ENCODE data around the gene FHL3.
A peak's percentile ranks its signal among the peaks of the same experiment; 100 is the strongest.

FHL3 gene, protein sequence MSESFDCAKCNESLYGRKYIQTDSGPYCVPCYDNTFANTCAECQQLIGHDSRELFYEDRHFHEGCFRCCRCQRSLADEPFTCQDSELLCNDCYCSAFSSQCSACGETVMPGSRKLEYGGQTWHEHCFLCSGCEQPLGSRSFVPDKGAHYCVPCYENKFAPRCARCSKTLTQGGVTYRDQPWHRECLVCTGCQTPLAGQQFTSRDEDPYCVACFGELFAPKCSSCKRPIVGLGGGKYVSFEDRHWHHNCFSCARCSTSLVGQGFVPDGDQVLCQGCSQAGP

GRCh38 chr1:38005195-38006007, at the start of gene FHL3:
Gene FHL3, minus strand, starts transcription at chr1:38005514. Its CDS starts 6,102 bp downstream, at chr1:37999412.
- peak; percentile 89 for DNase-seq

GRCh38 chr1:38053416-38054091, 48.2 kb upstream of the FHL3 start:
- no peak for DNase-seq

DNA sequence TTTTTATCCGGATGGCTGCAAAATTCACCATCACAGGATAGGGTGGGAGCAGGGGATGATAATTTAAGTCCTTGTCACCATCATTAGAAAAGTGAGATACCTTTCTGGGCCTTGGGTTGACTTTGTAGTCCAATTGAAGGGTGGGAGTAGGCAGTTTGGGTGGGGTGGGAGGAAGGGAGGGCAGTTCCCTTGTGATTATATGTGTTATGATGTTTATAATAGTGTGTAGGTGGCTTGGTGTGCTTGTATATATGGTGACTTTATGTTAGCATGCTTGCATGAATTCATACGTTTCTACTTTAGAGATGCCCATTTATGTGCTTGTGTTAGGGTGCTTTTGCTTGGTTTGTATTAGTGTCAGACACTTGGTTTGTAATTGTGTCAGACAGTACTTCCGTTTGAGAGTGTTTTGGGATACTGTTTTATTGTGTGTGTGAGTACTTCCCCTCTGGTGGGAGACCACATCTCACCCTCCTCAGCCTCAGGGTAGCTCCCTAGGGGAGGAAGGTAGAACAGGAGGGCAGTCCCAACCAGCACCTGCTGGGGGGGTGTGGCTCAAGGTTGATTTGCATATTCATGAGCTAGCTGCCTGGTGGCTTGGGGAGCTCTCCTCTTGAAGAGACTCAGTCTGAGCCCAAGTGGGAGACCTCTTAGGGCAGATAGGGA, 47.6 kb upstream of the FHL3 start:
- DNase-seq, result no peak

GRCh38 chr1:38051079-38051543, 45.8 kb upstream of the FHL3 start:
- DNase-seq, result no peak

DNA sequence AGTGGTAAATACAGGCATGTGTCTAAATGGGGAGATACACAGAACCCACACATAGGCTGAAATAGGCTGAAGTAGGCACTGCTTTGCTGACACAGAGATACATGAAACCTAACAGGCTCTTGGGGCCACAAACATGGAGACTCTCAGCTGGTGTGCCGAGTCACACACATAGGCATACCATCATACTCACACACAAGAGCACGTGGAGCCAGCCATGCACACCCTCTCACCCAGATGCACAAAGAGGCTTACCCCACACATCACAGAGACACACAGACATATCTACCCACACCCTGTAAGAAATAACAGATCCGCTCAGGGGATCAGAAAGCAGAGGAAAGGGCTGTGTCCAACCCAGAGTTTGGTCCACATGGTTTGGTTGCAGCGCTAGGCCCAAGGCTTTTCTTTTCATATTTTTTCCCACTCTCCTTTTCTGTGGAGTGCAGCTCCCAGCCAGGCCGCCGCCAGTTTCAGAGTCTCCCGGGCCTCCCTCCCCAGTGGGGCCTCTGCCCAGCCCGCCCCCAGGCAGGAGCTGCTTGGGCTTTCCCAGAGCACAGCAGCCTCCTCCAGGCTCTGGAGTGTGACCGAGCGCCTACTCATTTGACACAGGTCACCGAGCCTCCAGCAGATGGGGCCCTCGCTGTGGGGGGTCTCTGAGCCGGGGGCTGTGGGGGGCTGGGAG, 45.2 kb upstream of the FHL3 start:
- DNase-seq, result no peak

DNA sequence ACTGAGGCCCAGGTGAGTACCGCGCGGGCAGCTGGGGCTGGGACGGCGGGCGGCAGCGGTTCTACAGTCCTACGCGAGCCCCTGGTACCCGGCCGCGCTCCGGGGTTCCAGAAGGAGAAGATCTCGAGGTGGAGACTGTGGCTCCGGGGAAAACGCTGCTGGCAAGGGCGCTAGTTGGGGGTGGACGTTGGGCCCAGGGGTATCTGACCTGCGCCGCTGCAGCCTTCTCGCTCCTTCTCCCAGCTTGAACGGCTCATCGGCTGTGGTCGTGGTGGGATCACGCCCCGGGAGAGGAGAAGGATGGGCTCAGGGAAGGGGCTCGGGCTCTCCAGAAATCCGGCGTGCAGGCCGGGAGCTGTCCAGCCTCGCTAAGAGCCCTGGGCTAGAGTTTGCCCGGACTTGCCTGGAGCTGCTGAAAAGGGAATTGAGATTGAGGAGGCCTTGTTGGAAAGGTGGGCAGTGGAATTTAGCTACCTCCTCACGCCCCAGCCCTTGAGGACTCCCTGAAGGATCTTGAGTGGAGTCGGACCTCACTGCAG, 42.4 kb upstream of the FHL3 start:
- peak; percentile 41 for DNase-seq

DNA sequence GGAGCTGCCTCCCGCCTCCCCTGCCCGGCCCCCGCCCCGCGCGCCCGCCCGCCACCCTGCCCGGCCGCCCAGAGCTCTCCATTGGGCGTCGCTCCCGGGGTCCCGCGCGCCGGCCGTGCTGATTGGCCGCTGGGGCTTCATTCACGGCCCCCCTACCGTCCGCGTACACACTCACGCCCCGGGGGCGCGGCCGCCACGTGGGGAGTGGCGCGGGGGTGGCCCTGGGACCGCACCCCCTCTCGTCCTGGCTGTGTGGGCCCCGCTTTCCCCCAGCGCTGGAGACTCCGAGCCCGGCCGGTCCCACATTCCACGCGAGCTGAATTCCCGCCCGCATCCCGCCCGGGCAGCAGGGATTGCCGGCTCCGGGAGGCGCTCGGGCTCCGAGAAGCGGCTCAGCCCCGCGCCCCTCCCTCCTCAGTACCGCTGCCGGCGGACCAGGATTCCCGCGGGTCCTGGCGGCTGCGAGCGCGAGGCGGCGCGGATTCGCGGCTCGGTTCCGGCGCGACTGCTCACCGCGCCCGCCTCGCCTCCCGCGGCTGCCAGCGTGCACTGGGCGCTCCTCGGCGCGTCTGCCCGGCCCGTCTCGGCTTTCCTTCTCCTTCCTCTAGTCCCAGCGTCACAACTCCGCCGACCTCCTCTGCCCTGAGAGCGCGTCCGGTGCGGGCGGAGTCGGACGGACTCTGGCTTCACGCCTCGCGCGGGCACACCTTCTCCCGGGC, 41.7 kb upstream of the FHL3 start:
- peak; percentile 91 for DNase-seq

- DNase-seq, result peak; percentile 33
These were observed 41.1 kb upstream of the FHL3 start, which contains the start of gene POU3F1 for GRCh38 chr1:38046333-38046883. Gene POU3F1, minus strand, starts transcription at chr1:38046793. Its CDS starts 50 bp downstream, at chr1:38046743.

DNA sequence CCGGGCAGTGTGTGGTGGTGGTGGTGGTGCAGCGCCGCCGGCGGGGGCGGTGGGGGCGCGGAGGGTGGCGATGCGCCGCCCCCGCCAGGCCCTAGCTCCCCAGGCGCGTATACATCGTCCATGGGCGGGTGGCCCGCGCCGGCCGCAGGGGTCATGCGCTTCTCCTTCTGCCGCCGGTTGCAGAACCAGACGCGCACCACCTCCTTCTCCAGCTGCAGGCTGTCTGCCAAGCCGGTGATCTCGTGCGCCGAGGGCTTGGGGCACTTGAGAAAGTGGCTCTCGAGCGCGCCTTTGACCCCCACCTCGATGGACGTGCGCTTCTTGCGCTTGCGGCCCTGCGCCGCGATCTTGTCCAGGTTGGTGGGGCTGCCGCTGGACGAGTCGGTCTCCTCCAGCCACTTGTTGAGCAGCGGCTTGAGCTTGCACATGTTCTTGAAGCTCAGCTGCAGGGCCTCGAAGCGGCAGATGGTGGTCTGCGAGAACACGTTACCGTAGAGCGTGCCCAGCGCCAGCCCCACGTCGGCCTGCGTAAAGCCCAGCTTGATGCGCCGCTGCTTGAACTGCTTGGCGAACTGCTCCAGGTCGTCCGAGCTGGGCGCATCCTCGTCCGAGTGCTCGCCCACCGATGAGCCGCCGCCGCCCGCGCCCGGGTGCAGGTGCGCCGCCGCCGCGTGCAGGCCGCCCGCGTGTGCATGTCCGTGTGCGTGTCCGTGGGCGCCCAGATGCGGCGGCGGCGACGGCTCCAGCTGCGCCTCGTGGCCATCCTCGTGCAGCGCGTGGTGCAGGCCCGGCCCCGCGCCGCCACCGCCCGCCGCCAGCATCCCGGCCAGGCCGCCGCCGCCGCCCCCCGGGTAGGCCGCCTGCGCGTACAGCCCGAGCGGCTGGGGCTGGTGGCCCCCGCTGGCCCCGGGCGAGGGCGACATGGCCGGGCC, 40.4 kb upstream of the FHL3 start:
- peak; percentile 40 for DNase-seq

DNA sequence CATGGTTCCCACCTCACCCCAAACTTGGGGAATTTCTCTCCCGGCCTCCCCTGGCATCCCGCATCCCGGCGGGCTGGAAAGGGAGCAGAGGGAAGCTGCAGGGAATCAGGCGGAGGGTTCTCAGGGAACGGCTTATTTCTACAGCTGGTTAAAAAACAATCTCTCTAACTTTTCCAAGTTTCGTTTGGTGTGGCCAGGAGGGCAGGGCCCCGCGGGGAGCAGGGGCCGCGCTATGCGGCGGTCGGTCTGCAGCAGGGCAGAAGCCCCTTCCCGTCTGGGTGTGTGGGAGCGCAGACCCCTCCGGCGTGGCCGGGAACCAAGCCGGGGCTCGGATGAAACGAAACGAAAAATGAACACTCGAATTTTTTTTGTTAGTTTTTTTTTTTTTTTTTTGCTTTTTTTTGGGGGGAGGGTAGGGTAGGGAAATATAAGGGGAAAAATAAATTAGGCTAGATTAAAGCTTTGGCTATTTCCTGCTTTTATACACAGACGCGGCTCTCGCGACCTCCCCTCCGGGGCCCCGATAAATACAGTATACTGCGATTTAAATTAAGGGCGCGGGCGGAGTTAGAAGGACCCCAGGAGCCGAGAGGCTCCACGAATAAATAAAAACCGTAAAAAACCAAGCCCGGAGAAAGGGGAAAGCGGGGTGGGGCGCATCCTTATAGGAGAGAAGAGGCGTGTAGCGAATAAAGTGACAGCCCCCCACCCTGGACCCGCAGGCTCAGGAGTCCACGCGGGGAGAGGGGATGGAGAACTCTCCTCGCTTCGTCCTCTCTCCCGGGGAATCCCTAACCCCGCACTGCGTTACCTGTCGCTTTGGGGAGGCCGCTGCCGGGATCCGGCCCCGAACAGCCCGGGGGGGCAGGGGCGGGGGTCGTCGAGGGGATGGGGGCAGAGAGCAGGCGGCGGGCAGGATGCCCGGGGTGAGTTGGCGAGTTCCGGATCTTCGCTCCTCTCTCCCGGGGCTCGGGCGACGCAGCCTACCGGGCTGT, 39.2 kb upstream of the FHL3 start:
- DNase-seq, result peak; percentile 54

GRCh38 chr1:38043036-38043747, 37.9 kb upstream of the FHL3 start:
- DNase-seq, result no peak

DNA sequence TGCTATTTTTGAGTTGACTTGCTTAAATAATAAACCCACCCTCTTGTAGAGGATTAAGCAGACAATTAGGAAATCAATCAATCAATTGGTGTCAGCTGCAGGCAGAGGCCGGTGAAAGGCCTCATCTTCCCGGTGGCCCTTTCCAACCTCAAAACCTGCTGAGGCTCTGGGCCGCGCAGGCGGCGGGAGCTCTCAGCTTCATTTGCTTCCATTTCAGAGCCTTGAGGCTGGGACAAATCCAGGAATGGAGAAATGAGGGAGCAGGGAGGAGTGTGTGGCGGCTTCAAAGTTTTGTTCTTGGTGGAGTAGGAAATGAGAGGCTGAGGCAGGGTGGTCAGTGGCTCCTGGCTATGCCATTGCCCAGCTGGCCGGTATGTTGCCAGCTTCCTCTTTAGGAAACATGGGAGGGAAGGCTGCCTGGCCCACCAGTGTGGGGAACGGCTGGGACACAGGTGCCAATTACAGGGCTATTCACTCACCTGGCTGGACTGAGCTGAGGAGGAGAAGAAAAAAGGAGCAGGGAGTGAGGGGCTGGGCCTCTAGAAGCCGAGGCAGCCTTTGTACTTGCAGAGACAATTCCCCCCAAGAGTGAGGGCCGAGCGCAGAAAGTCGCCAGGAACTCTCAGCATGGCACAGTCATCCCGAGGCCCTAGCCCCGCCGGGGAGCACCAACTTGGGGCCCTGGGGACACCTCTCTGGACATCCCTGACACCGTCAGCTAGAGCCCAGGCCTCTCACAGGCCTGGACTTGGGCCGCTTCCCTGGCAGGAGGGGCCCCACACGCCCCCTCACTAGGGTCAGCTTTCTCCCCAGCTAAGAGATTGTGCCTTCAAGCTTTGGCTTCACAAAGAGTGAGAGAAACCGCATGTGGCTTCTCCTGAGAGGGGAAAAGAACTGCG, 36.9 kb upstream of the FHL3 start:
- DNase-seq, result no peak

DNA sequence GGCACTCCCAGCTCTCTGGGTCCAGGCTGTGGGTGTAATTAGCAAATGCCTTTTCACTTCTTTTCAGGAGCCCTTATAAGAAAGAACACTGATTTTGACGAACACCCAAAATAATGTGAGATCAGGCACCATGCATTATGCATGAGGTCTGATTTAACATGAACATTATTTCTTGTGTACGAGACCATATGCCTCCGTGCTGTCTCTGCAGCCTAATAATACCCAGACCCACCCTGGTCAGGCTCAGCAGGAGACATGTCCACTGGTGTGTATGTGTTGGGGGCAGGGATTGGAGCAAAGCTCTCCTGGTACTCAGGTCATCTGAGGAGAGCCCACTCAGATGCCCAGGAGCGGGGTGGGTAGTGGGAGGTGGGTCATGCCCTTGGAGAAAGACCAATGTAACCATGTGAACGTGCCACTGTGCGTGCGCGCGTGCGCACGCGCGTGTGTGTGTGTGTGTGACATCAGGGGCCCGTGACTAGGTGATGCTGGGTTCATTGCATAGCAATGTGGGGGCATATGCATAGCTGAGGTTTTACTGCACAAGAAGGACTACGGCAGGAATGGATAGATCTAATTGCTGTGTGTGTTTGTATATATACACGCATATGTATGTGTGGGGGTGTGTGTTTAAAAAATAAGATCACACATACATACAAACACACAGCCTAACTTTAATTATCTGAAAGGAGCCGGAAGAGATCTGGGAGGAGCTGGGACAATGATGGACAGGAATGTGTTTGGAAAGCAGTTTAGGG, 34.2 kb upstream of the FHL3 start:
- DNase-seq, result no peak

GRCh38 chr1:38038861-38039260, 33.5 kb upstream of the FHL3 start:
- no peak for DNase-seq

GRCh38 chr1:38037221-38037939, 32.1 kb upstream of the FHL3 start:
- no peak for DNase-seq

Measured in left hindlimb (tissue), 1 donor.